Measurements from ENCODE around the gene CMSS1. TPM values are rescaled to one million over a fixed set of nuclear protein-coding genes. Genes with fewer than 3 reads are reported as not detected.
A peak's percentile ranks its signal among the peaks of the same experiment; 100 is the strongest.

Gene CMSS1
- total RNA-seq, 1 donor from 2014 or later = 35.7 TPM

DNA sequence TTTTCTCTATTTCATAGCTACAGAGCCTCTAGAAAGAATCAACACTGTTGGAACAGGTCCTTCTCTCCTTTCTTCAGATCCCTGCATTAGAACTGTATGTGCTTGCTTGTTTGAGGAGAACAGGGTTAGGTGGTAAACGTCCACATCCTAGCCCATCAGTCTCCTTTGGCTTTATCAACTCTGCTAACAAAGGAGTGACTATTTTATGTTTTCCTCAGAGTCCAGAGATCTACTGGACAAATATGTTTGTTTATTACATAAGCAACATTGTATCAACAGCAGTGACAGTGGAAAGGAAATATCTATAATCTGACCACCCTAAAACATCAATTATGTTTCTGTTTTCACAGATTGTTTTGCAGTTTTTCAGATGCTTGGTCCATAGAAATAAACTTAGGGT lies 39.6 kb downstream of the CMSS1 start:
- H3K36me3 Mint-ChIP-seq (ENCODE audit: insufficient read depth) = peaks cover 3% of the 10 kb centered on the region
- DNase-seq (ENCODE audit: low spot score, unreplicated experiment) = no peak
- H3K27ac Mint-ChIP-seq = no peak overlapping the region
- TF ChIP-seq, protein P1, sequence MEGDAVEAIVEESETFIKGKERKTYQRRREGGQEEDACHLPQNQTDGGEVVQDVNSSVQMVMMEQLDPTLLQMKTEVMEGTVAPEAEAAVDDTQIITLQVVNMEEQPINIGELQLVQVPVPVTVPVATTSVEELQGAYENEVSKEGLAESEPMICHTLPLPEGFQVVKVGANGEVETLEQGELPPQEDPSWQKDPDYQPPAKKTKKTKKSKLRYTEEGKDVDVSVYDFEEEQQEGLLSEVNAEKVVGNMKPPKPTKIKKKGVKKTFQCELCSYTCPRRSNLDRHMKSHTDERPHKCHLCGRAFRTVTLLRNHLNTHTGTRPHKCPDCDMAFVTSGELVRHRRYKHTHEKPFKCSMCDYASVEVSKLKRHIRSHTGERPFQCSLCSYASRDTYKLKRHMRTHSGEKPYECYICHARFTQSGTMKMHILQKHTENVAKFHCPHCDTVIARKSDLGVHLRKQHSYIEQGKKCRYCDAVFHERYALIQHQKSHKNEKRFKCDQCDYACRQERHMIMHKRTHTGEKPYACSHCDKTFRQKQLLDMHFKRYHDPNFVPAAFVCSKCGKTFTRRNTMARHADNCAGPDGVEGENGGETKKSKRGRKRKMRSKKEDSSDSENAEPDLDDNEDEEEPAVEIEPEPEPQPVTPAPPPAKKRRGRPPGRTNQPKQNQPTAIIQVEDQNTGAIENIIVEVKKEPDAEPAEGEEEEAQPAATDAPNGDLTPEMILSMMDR (IDR thresholded peaks at IDR 0.05; ENCODE audit: unreplicated experiment) = no peak
- H3K4me3 Mint-ChIP-seq (ENCODE audit: low read depth) = no peak overlapping the region
- H3K4me1 Mint-ChIP-seq (ENCODE audit: low read depth) = peaks cover 21% of the 10 kb centered on the region
- H3K27me3 Mint-ChIP-seq = no peaks in the 10 kb centered on the region
- no peaks in the 10 kb centered on the region for H3K9me3 Mint-ChIP-seq (ENCODE audit: low read depth)

- H3K4me1 Mint-ChIP-seq (ENCODE audit: low read depth) = peaks cover 21% of the 10 kb centered on the region
Measured at GRCh38 chr3:99858469-99858868, 40.8 kb downstream of the CMSS1 start.

GRCh38 chr3:99859825-99860224 lies 42.2 kb downstream of the CMSS1 start:
- peaks cover 13% of the 10 kb centered on the region for H3K4me1 Mint-ChIP-seq (ENCODE audit: low read depth)
- DNase-seq (ENCODE audit: low spot score, unreplicated experiment) = no peak
- H3K27me3 Mint-ChIP-seq = no peaks in the 10 kb centered on the region
- TF ChIP-seq, protein P1 (IDR thresholded peaks at IDR 0.05; ENCODE audit: unreplicated experiment) = no peak
- no peak overlapping the region for H3K4me3 Mint-ChIP-seq (ENCODE audit: low read depth)
- H3K36me3 Mint-ChIP-seq (ENCODE audit: insufficient read depth) = peaks cover 18% of the 10 kb centered on the region
- H3K27ac Mint-ChIP-seq = no peak overlapping the region
- no peaks in the 10 kb centered on the region for H3K9me3 Mint-ChIP-seq (ENCODE audit: low read depth)

More at GRCh38 chr3:99858469-99858868, 40.8 kb downstream of the CMSS1 start:
- Mint-ChIP-seq H3K27me3 (no peaks in the 10 kb centered on the region), H3K36me3 (ENCODE audit: insufficient read depth) (peaks cover 10% of the 10 kb centered on the region), H3K4me3 (ENCODE audit: low read depth) (no peak overlapping the region), H3K27ac (no peak overlapping the region), H3K9me3 (ENCODE audit: low read depth) (no peaks in the 10 kb centered on the region)
- TF ChIP-seq, protein P1 (IDR thresholded peaks at IDR 0.05; ENCODE audit: unreplicated experiment) = no peak
- DNase-seq (ENCODE audit: low spot score, unreplicated experiment) = no peak

- Mint-ChIP-seq H3K27me3 (no peaks in the 10 kb centered on the region), H3K4me1 (ENCODE audit: low read depth) (peaks cover 2% of the 10 kb centered on the region), H3K27ac (peak overlapping the region; percentile 63), H3K4me3 (ENCODE audit: low read depth) (no peak overlapping the region), H3K36me3 (ENCODE audit: insufficient read depth) (peaks cover 20% of the 10 kb centered on the region), H3K9me3 (ENCODE audit: low read depth) (no peaks in the 10 kb centered on the region)
- DNase-seq (ENCODE audit: low spot score, unreplicated experiment) = no peak
- TF ChIP-seq, protein P1 (IDR thresholded peaks at IDR 0.05; ENCODE audit: unreplicated experiment) = no peak
Measured at GRCh38 chr3:99861216-99861615, 43.6 kb downstream of the CMSS1 start.

DNA sequence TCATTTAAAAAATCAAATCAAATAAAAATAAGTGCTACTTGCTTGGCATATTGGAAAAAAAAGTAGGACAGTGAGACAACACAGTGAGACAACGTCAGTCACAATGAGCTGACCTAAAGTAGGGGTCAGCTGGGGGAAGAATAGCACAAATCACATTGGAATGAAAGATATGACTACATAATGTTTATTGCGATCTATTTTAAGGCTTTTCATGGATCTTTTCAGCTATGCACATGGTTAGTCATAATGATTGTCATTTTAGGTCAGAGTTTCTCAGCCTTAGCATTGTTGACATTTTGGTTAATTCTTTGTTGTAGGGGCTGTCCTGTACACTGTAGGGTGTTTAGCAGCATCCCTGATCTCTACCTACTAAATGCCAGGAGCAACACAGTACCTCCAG lies 44.5 kb downstream of the CMSS1 start:
- Mint-ChIP-seq H3K36me3 (ENCODE audit: insufficient read depth) (peaks cover 20% of the 10 kb centered on the region), H3K27me3 (no peaks in the 10 kb centered on the region), H3K4me1 (ENCODE audit: low read depth) (peaks cover 3% of the 10 kb centered on the region), H3K4me3 (ENCODE audit: low read depth) (no peak overlapping the region), H3K27ac (no peak overlapping the region), H3K9me3 (ENCODE audit: low read depth) (no peaks in the 10 kb centered on the region)
- TF ChIP-seq, protein P1 (IDR thresholded peaks at IDR 0.05; ENCODE audit: unreplicated experiment) = no peak
- no peak for DNase-seq (ENCODE audit: low spot score, unreplicated experiment)

Data from progenitor cell of endocrine pancreas (in vitro differentiated cells).